ENCODE data around the gene BCL2L14. TPM values are rescaled to one million over a fixed set of nuclear protein-coding genes. Genes with fewer than 3 reads are reported as not detected.

BCL2L14 gene
- total and polyA plus RNA-seq, 9 of the 15 experiments (the other 6 are each of a cell fraction or from before 2014, with no cell fraction given), result not detected

DNA sequence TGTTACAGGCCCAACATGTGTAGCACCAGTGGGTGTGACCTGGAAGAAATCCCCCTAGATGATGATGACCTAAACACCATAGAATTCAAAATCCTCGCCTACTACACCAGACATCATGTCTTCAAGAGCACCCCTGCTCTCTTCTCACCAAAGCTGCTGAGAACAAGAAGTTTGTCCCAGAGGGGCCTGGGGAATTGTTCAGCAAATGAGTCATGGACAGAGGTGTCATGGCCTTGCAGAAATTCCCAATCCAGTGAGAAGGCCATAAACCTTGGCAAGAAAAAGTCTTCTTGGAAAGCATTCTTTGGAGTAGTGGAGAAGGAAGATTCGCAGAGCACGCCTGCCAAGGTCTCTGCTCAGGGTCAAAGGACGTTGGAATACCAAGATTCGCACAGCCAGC is 8.6 kb downstream of the BCL2L14 start (continued):
- TF ChIP-seq HBP1 (CRISPR knock-in tag; IDR thresholded peaks at IDR 0.05) (no peak), CCNT2 (IDR thresholded peaks at IDR 0.05; ENCODE audit: borderline replicate concordance, extremely low read depth, insufficient read length, low read depth, low read length) (no peak), MXD1 (CRISPR knock-in tag; IDR thresholded peaks at IDR 0.05; ENCODE audit: borderline replicate concordance, poor library complexity, severe bottlenecking) (no peak), MYBL2 (IDR thresholded peaks at IDR 0.05; ENCODE audit: low read depth) (no peak), MYBL2 (CRISPR knock-in tag; IDR thresholded peaks at IDR 0.05; ENCODE audit: borderline replicate concordance) (no peak), CREB3 (tag; conservative IDR thresholded peaks at IDR 0.05; ENCODE audit: low read depth) (no peak)

Data from K562 (cell line).